ENCODE measurements around the gene GAS2L3.
A peak's percentile ranks its signal among the peaks of the same experiment; 100 is the strongest.

GAS2L3 gene

GRCh38 chr12:100576331-100577036, 3.0 kb downstream of the GAS2L3 start:
- peak; percentile 90 for DNase-seq

GRCh38 chr12:100578923-100579322, 5.4 kb downstream of the GAS2L3 start:
- no peak for DNase-seq

GRCh38 chr12:100579844-100580243, 6.4 kb downstream of the GAS2L3 start:
- DNase-seq = peak; percentile 56

GRCh38 chr12:100584256-100584655, 10.8 kb downstream of the GAS2L3 start:
- DNase-seq = no peak

GRCh38 chr12:100591979-100592378, 18.5 kb downstream of the GAS2L3 start:
- no peak for DNase-seq

- no peak for DNase-seq
Observed at GRCh38 chr12:100593490-100593889, 20.0 kb downstream of the GAS2L3 start.

- no peak for DNase-seq
Observed at GRCh38 chr12:100601626-100602025, 28.1 kb downstream of the GAS2L3 start.

GRCh38 chr12:100602997-100603396, 29.5 kb downstream of the GAS2L3 start:
- DNase-seq = peak; percentile 75

GRCh38 chr12:100608776-100609175, 35.3 kb downstream of the GAS2L3 start:
- peak; percentile 90 for DNase-seq

- DNase-seq = peak; percentile 28
Observed at GRCh38 chr12:100610666-100611430, 37.4 kb downstream of the GAS2L3 start.

- DNase-seq = no peak
Observed at GRCh38 chr12:100612606-100613005, 39.1 kb downstream of the GAS2L3 start.

GRCh38 chr12:100624571-100624970, 51.1 kb downstream of the GAS2L3 start:
- no peak for DNase-seq

GRCh38 chr12:100632445-100632892, 59.0 kb downstream of the GAS2L3 start:
- no peak for DNase-seq

- peak; percentile 30 for DNase-seq
Observed at GRCh38 chr12:100633082-100633785, 59.8 kb downstream of the GAS2L3 start.

- no peak for DNase-seq
Observed at GRCh38 chr12:100643246-100643645, 69.8 kb downstream of the GAS2L3 start.

- peak; percentile 45 for DNase-seq
Observed at GRCh38 chr12:100646896-100647295, 73.4 kb downstream of the GAS2L3 start.

GRCh38 chr12:100651108-100651507, 77.6 kb downstream of the GAS2L3 start:
- DNase-seq = no peak

GRCh38 chr12:100651694-100652093, 78.2 kb downstream of the GAS2L3 start:
- peak; percentile 24 for DNase-seq

GRCh38 chr12:100652488-100652887, 79.0 kb downstream of the GAS2L3 start:
- no peak for DNase-seq

GRCh38 chr12:100656141-100656540, 82.7 kb downstream of the GAS2L3 start:
- no peak for DNase-seq

GRCh38 chr12:100656856-100657255, 83.4 kb downstream of the GAS2L3 start:
- no peak for DNase-seq

- peak; percentile 18 for DNase-seq
Observed at GRCh38 chr12:100661300-100661951, 87.9 kb downstream of the GAS2L3 start.

- no peak for DNase-seq
Observed at GRCh38 chr12:100666588-100666987, 93.1 kb downstream of the GAS2L3 start.

Data from MV-4-11 (cell line).